ENCODE measurements around the gene GPR3.

DNA sequence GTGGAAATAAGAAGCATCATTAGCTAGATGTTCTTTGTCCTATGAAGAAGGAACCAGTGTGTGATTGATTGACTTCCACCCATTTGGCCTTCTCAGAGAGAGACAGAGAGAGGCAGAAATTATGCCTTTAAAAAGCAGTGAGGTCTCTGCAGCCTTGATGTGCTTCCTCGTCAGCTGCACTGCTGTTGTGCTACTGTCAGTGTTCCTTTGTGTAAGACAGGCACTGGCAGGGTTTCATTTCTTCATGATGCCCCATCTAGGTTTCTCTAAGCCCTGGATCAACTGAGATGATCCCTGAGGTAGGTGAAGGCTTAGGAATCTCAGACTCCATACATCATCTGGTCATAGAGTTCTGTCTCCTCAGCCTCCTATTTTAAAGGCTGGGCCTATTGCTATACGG, 34.9 kb downstream of the GPR3 start:
- no peak for TF ChIP-seq FOXM1 (IDR thresholded peaks at IDR 0.05; ENCODE audit: borderline replicate concordance, low read depth)
- TF ChIP-seq, protein P1, sequence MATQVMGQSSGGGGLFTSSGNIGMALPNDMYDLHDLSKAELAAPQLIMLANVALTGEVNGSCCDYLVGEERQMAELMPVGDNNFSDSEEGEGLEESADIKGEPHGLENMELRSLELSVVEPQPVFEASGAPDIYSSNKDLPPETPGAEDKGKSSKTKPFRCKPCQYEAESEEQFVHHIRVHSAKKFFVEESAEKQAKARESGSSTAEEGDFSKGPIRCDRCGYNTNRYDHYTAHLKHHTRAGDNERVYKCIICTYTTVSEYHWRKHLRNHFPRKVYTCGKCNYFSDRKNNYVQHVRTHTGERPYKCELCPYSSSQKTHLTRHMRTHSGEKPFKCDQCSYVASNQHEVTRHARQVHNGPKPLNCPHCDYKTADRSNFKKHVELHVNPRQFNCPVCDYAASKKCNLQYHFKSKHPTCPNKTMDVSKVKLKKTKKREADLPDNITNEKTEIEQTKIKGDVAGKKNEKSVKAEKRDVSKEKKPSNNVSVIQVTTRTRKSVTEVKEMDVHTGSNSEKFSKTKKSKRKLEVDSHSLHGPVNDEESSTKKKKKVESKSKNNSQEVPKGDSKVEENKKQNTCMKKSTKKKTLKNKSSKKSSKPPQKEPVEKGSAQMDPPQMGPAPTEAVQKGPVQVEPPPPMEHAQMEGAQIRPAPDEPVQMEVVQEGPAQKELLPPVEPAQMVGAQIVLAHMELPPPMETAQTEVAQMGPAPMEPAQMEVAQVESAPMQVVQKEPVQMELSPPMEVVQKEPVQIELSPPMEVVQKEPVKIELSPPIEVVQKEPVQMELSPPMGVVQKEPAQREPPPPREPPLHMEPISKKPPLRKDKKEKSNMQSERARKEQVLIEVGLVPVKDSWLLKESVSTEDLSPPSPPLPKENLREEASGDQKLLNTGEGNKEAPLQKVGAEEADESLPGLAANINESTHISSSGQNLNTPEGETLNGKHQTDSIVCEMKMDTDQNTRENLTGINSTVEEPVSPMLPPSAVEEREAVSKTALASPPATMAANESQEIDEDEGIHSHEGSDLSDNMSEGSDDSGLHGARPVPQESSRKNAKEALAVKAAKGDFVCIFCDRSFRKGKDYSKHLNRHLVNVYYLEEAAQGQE (IDR thresholded peaks at IDR 0.05; ENCODE audit: low read depth) = no peak
- TF ChIP-seq EP300 (IDR thresholded peaks at IDR 0.05; ENCODE audit: borderline replicate concordance) = no peak
- no peak for TF ChIP-seq CEBPB (IDR thresholded peaks at IDR 0.05)
- no peak for TF ChIP-seq CREB1 (IDR thresholded peaks at IDR 0.05; ENCODE audit: low read depth)
- no peak for TF ChIP-seq TAF1 (IDR thresholded peaks at IDR 0.05; ENCODE audit: low read depth)

All from Ishikawa (cell line).